HepG2 (cell line): Measurements from ENCODE around the gene USP19. TPM values are rescaled to one million over a fixed set of nuclear protein-coding genes. Genes with fewer than 3 reads are reported as not detected.

Source experiments
- MTF1 ChIP-seq: sonication (generic); formaldehyde crosslinking; IDR thresholded peaks from 2 replicates; pipeline ENCODE4 v1.5.0; 2020; ENCODE audit warnings: missing genetic modification reagents
- NR2F1 ChIP-seq, 2 experiments: fragments of 450-650 bp in 1 of 2; formaldehyde crosslinking in 1 of 2; IDR thresholded peaks; 2 replicates each; pipeline versions ENCODE4 v1.5.0 to v1.6.1; 2016 to 2020; ENCODE audit warnings: mild to moderate bottlenecking in 1 of 2, missing compliant biosample characterization in 1 of 2, missing genetic modification reagents in 1 of 2, moderate library complexity in 1 of 2
- PAWR ChIP-seq: sonication (generic); formaldehyde crosslinking; IDR thresholded peaks from 2 replicates; pipeline ENCODE4 v1.4.0; 2020; ENCODE audit warnings: missing genetic modification reagents, mild to moderate bottlenecking, borderline replicate concordance
- U2AF2 ChIP-seq: fragments of 200-400 bp; formaldehyde crosslinking; IDR thresholded peaks from 2 replicates; pipeline ENCODE4 v1.6.1; 2017; ENCODE audit warnings: low read depth, mild to moderate bottlenecking, low read length
- ZEB1 ChIP-seq: IDR thresholded peaks from 2 replicates; pipeline ENCODE4 v1.6.1; 2012; ENCODE audit warnings: mild to moderate bottlenecking, low read depth, inconsistent platforms; ENCODE audit not compliant: insufficient replicate concordance
- ZFAT ChIP-seq: sonication (generic); formaldehyde crosslinking; conservative IDR thresholded peaks from 2 replicates; pipeline ENCODE4 v1.8.1; 2023; ENCODE audit warnings: missing genetic modification reagents, inconsistent platforms
- ZNF282 ChIP-seq: fragments of 450-650 bp; IDR thresholded peaks from 2 replicates; pipeline ENCODE4 v1.6.1; 2018; ENCODE audit not compliant: partially characterized antibody
- ZNF329 ChIP-seq: sonication (generic); formaldehyde crosslinking; IDR thresholded peaks from 2 replicates; pipeline ENCODE4 v1.9.0; 2021; ENCODE audit warnings: low read depth, mild to moderate bottlenecking, missing genetic modification reagents
- ZNF430 ChIP-seq: sonication (generic); formaldehyde crosslinking; IDR thresholded peaks from 2 replicates; pipeline ENCODE4 v1.9.0; 2021; ENCODE audit warnings: mild to moderate bottlenecking, missing genetic modification reagents
- ZNF746 ChIP-seq: sonication (generic); formaldehyde crosslinking; IDR thresholded peaks from 2 replicates; pipeline ENCODE4 v1.8.0; 2022; ENCODE audit warnings: mild to moderate bottlenecking, missing genetic modification reagents
- ZNF747 ChIP-seq: sonication (generic); formaldehyde crosslinking; IDR thresholded peaks from 2 replicates; pipeline ENCODE4 v1.8.1; 2023; ENCODE audit warnings: missing genetic modification reagents, mild to moderate bottlenecking, borderline replicate concordance
- ZNF772 ChIP-seq: sonication (generic); formaldehyde crosslinking; IDR thresholded peaks from 2 replicates; pipeline ENCODE4 v1.5.0; 2020; ENCODE audit warnings: mild to moderate bottlenecking, missing genetic modification reagents
- ZNF780A ChIP-seq: sonication (generic); formaldehyde crosslinking; IDR thresholded peaks from 2 replicates; pipeline ENCODE4 v1.8.0; 2022; ENCODE audit warnings: mild to moderate bottlenecking, missing genetic modification reagents, moderate library complexity
- ZNF792 ChIP-seq: IDR thresholded peaks from 2 replicates; pipeline ENCODE4 v1.6.1; 2016
- polyA plus RNA-seq, 8 experiments: library from polyadenylated mRNA; depleted of rRNA in 3 of 8; stranded (reverse) in 7 of 8; unstranded in 1 of 8; fragments of >200 nt; fragmentation: Illumina TruSeq in 4 of 8; extraction: Trizol in 4 of 8; gene quantifications; 2 replicates each; pipeline versions ENCODE4 v1.2.1 to v1.2.3, GENCODE V29; 2011 to 2016; ENCODE audit warnings: low read depth in 4 of 8, missing spikeins in 1 of 8, mixed read lengths in 1 of 8; ENCODE audit not compliant: insufficient read depth in 1 of 8
- total RNA-seq, 5 experiments: library from RNA; depleted of rRNA; stranded (reverse); fragments of >200 nt; fragmentation: Illumina TruSeq; extraction: Trizol; gene quantifications; 2 replicates each; pipeline ENCODE4 v1.2.3, GENCODE V29; 2016; ENCODE audit warnings: low read depth in 1 of 5
- TF ChIP-seq, protein P1 (sequence below): sonication (generic); formaldehyde crosslinking; IDR thresholded peaks from 2 replicates; pipeline ENCODE4 v1.4.0; 2020; ENCODE audit warnings: missing genetic modification reagents
- TF ChIP-seq, protein P2 (sequence below): sonication (generic); formaldehyde crosslinking; IDR thresholded peaks from 2 replicates; pipeline ENCODE4 v1.4.0; 2020; ENCODE audit warnings: missing genetic modification reagents
- TF ChIP-seq, protein P3 (sequence below): IDR thresholded peaks from 2 replicates; pipeline ENCODE4 v1.6.1; 2016; ENCODE audit warnings: mild to moderate bottlenecking, missing biosample characterization, missing genetic modification reagents
- TF ChIP-seq, protein P4 (sequence below): sonication (generic); formaldehyde crosslinking; IDR thresholded peaks from 2 replicates; pipeline ENCODE4 v1.5.1; 2020; ENCODE audit warnings: missing genetic modification reagents, mild to moderate bottlenecking, borderline replicate concordance

Gene USP19
- total and polyA plus RNA-seq, 2 of the 13 experiments (the other 11 are each of a cell fraction or from before 2014, with no cell fraction given): 28.3 to 31.7 TPM

DNA sequence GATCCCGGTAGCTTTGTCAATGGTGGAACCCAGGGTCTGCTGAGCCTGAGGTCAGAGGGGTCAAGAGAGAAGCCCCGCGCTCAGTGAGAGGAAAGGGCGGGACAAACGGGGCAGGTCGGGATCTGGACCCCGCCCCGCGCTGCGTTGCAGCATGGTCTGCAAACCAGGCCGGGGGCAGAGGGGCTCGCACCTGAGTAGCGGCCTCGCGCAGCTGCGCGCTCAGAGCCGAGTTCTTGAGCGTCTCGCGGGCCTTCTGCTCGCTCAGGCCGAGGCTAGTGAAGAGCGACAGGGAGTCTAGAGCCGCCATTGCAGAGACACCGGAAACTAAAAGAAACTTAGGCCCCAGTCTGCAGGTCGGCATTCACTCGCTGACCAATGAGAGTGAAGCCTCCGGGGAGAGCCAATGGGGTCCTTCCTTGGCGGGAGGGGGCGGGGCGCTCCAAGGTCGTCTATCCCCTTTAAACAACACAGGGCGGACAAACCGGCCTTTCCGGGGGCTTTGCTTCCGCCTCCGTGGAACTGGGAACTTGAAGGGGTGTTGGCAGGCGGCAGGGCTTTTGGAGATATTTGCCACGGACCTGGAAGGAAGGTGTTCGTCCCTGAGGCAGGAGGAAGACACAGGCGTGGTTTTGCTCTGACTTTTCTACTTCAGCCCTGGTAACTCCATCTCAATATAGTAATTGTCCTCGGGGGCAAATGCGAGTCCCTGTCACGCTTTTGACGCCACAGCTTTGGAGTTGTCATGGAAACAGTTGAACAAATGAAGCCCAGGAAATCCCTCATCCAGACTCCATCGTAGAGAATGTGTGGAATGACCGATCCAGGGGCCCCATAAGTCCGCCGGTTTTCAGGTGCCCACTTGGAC is 16.0 kb downstream of the USP19 start, which contains the start of gene QARS1 (continued):
- TF ChIP-seq, protein P1, sequence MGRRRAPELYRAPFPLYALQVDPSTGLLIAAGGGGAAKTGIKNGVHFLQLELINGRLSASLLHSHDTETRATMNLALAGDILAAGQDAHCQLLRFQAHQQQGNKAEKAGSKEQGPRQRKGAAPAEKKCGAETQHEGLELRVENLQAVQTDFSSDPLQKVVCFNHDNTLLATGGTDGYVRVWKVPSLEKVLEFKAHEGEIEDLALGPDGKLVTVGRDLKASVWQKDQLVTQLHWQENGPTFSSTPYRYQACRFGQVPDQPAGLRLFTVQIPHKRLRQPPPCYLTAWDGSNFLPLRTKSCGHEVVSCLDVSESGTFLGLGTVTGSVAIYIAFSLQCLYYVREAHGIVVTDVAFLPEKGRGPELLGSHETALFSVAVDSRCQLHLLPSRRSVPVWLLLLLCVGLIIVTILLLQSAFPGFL (CRISPR knock-in tag): no peak
- TF ChIP-seq ZNF792 (CRISPR knock-in tag) (0 out of 2 replicates have a peak, but pooled peaks have one; percentile 35), ZNF430 (peak; percentile 88; the same call in 1 of the 2 replicates), NR2F1 (CRISPR knock-in tag; IDR thresholded peaks at IDR 0.05) (peak; percentile 65 to 74), ZNF747 (peak; percentile 70; the same call in 1 of the 2 replicates), ZNF282 (no peak), PAWR (CRISPR knock-in tag) (no peak), ZNF329 (CRISPR knock-in tag) (no peak), ZNF780A (CRISPR knock-in tag) (no peak), ZFAT (CRISPR knock-in tag) (no peak), U2AF2 (no peak), ZNF772 (CRISPR knock-in tag) (0 out of 2 replicates have a peak, but pooled peaks have one; percentile 23), ZNF746 (CRISPR knock-in tag) (peak; percentile 23; the same call in 1 of the 2 replicates), MTF1 (CRISPR knock-in tag) (no peak), ZEB1 (peak; percentile 42)
- TF ChIP-seq, protein P2, sequence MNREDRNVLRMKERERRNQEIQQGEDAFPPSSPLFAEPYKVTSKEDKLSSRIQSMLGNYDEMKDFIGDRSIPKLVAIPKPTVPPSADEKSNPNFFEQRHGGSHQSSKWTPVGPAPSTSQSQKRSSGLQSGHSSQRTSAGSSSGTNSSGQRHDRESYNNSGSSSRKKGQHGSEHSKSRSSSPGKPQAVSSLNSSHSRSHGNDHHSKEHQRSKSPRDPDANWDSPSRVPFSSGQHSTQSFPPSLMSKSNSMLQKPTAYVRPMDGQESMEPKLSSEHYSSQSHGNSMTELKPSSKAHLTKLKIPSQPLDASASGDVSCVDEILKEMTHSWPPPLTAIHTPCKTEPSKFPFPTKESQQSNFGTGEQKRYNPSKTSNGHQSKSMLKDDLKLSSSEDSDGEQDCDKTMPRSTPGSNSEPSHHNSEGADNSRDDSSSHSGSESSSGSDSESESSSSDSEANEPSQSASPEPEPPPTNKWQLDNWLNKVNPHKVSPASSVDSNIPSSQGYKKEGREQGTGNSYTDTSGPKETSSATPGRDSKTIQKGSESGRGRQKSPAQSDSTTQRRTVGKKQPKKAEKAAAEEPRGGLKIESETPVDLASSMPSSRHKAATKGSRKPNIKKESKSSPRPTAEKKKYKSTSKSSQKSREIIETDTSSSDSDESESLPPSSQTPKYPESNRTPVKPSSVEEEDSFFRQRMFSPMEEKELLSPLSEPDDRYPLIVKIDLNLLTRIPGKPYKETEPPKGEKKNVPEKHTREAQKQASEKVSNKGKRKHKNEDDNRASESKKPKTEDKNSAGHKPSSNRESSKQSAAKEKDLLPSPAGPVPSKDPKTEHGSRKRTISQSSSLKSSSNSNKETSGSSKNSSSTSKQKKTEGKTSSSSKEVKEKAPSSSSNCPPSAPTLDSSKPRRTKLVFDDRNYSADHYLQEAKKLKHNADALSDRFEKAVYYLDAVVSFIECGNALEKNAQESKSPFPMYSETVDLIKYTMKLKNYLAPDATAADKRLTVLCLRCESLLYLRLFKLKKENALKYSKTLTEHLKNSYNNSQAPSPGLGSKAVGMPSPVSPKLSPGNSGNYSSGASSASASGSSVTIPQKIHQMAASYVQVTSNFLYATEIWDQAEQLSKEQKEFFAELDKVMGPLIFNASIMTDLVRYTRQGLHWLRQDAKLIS: peak; percentile 80; the same call in 1 of the 2 replicates
- TF ChIP-seq, protein P3, sequence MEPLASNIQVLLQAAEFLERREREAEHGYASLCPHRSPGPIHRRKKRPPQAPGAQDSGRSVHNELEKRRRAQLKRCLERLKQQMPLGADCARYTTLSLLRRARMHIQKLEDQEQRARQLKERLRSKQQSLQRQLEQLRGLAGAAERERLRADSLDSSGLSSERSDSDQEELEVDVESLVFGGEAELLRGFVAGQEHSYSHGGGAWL (CRISPR knock-in tag): peak; percentile 73; the same call in 1 of the 2 replicates
- TF ChIP-seq, protein P4, sequence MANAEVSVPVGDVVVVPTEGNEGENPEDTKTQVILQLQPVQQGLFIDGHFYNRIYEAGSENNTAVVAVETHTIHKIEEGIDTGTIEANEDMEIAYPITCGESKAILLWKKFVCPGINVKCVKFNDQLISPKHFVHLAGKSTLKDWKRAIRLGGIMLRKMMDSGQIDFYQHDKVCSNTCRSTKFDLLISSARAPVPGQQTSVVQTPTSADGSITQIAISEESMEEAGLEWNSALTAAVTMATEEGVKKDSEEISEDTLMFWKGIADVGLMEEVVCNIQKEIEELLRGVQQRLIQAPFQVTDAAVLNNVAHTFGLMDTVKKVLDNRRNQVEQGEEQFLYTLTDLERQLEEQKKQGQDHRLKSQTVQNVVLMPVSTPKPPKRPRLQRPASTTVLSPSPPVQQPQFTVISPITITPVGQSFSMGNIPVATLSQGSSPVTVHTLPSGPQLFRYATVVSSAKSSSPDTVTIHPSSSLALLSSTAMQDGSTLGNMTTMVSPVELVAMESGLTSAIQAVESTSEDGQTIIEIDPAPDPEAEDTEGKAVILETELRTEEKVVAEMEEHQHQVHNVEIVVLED (CRISPR knock-in tag): peak; percentile 71; the same call in 1 of the 2 replicates
